ENCODE results near the gene THSD4. TPM values are rescaled to one million over a fixed set of nuclear protein-coding genes. Genes with fewer than 3 reads are reported as not detected.

The THSD4 gene
- polyA plus RNA-seq (ENCODE audit: insufficient read length in 12 of 12) = 10 to 100 TPM in 11 of 12 donors, not detected in 1; 18.2 to 45.9 (median 26.2) TPM
- long read RNA-seq, donor 1, full-length matches to known transcripts = 1 of 1 reads
- long read RNA-seq, donor 1, partial matches to known transcripts = 0 of 1 reads
- long read RNA-seq, donor 1, other reads (novel, unspliced or antisense) = 0 of 1 reads
- long read RNA-seq, donor 2, partial matches to known transcripts = 9 of 10 reads
- long read RNA-seq, donor 2, other reads (novel, unspliced or antisense) = 0 of 10 reads
- long read RNA-seq, donor 3, partial matches to known transcripts = 9 of 11 reads
- long read RNA-seq, donor 3, other reads (novel, unspliced or antisense) = 0 of 11 reads
- long read RNA-seq, donor 4 = 0 reads
- long read RNA-seq, donor 5, partial matches to known transcripts = 17 of 17 reads
- long read RNA-seq, donor 5, other reads (novel, unspliced or antisense) = 0 of 17 reads
- long read RNA-seq, donor 6 = 0 reads
- long read RNA-seq, donor 7 = 0 reads
- long read RNA-seq, donor 8, partial matches to known transcripts = 73 of 73 reads
- long read RNA-seq, donor 8, other reads (novel, unspliced or antisense) = 0 of 73 reads
- long read RNA-seq, donor 9, partial matches to known transcripts = 27 of 27 reads
- long read RNA-seq, donor 9, other reads (novel, unspliced or antisense) = 0 of 27 reads
- long read RNA-seq, donor 10, partial matches to known transcripts = 0 of 2 reads
- long read RNA-seq, donor 10, other reads (novel, unspliced or antisense) = 0 of 2 reads
- long read RNA-seq, donor 11 = 0 reads

DNA sequence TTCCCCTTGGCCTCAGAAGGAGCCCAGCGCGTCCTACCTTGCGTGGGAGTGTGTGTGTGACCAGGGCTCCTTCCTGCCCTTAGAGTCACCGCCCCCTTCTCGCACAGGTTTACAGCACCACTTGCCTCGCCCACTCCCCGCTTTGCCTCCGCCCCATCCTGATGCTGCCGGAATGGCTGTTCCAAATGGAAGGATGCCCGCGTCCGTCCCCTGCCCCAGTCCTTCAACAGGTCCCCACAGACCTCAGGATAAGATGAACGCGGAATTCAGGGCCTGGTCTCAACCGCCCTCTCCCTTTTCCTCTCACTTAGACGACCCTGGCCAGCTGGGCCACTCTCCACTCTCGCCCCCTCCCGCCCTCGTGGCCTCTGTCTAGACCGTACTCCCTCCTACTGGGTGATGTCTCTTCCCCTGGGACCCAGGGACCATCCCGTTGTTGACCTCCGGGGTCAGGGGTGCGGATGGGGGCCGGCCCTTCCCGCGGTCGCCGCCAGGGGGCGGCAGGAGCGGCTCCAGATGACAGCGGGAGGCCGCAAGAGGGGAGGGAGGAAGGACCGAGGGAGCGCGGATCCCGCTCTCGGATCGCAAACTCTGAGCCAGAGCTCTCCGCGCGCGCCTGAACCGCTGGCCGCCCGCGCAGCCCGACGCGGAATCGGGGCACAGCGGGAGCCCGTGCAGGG is at the start of gene THSD4:
Gene THSD4, plus strand, starts transcription at position 585 of the 680 bp plus-strand sequence.
- peak; percentile 82 for DNase-seq

DNA sequence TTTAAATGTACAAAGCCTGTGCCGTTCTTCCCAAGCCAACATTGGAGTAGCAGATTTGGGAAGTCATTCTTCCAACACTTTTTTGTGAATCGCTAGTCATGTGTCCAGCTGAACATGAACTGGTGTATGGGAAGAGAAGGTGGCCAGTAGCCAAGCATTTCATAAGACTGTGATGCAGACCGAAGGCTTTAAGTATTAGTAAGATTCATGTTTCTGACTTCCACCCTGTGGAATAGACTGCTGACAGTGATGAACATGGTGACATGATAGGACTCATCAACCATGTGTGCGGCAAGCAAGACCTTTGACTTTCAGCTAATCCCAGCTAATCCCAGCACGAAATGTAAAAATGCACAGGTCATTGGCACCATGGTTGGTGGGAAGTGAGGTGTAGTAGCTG is 48.3 kb upstream of the THSD4 start:
- no peak for DNase-seq

DNA sequence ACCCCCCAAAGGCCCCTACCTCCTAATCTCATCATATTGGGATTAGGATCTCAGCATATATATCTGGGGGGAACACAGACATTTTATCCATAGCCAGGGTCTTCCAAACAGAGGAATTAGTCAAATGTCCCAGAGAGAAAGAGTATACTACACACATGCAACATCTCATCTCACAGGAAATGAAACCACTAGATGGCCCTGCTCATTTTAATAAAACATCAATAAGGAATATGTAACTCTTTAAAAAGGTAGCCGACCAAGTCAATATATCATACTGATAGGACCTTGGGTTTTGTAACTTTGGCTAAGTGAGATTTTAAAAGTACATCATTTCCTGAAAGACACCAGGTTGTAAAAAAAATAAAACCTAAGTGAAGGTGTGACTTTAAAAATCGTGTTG is 45.6 kb upstream of the THSD4 start:
- no peak for DNase-seq

DNA sequence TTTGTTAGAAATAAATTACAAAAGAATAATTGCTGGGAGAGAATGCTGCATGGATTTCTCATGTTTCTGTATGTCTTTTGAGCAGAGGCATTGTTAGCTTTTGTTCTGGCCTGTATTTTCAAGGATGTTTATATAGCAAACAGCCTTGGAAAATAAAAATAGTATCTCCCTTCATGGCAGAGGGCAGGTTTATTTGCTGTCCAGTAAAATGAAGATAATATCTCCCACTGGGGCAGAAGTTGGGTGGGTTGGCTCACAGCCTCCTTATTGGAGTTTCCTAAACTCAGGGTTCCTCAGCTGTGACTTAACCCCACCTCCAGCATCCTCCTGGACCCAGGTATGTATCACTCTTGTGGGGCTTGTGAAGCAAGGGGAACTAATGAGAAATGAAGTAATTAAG is 43.7 kb upstream of the THSD4 start:
- no peak for DNase-seq

DNA sequence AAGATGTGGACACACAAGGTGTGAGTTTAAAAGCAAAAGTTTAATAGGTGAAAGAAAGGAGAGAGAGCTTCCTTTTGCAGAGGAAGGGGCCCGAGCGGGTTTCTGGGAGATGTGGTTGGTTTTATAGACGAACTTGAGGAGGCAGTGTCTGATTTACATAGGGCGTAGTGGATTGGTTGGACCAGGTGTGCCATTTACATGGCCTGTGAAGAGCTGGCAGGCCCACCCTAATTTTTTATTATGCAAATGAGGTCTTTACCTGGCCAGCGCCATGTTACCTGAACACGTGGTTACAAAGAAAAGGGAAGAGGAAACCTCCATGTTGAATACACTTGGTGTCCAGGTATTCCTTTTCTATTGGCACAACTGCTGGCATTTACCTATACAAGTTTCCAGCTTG is 42.8 kb upstream of the THSD4 start:
- DNase-seq = no peak

DNA sequence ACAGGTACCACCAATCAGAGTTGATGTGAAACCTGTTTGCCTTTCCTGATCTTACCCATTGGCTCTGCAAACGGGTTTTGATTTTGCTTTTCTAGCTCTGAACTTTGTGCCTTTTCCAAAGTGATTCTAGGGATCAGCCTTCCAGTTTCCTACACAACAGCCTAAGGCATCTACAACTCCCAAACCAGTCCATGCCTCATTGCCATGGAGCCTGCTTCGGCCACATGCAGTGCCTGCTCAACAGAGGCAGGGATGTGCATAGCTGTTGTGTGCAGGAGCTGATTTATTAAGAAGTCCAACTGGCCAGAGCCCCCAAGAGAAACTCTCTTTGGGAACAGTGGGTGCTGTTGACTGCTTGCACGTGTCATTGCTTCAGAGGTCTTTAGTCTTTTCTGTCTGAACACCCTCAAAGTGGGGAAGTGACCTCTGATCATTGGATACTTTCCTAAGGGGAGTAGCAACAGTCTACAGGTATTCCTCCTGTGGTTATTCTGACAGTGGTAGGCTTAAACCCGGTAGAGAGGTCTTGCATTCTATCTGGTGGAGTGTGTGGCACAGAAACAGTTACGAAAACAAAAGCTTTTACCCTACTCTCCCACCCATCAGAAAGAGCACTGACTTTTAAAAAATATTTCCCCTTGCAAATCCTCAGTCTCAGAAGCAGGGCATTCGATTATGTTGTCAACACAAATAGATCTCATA is 36.6 kb upstream of the THSD4 start:
- DNase-seq = no peak

DNA sequence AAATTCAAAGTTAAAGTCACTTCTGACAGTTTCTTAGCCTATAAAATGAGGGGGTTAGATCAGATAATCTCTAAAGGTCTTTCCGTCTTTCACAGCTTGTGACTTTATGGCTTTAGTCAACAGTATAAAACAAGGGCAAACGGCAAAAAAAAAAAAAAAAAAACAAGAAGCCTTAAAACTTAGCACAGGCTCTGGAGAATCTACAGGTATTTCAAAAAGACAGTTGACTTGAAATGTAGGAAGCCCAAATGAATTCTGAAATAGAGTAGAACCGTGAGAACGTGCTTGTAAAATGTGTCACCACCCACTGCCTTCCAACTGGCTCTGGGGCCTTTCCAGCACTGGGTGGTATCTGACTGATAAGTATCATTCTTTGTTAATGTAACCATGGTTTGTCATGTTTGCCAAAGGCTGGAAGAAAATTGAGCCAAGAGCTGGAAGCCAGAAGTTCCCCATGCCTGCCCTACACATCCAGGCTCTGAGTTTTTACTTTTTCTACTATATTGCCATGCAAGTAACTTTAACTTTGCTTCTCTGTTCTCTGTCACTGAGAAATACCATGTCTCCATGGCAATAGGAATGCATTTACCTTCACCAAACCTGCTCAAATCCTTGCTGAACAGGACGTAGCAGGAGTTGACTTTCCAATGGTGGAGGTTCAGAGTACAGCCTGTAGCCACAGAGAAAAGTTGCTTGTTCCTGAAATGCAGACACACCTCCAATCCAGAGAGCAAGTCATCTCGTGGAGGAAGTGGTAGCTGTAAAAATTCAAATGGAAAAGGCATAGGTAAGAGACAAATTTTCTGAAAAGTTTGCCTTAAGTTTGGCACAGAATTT is 35.8 kb upstream of the THSD4 start:
- no peak for DNase-seq

DNA sequence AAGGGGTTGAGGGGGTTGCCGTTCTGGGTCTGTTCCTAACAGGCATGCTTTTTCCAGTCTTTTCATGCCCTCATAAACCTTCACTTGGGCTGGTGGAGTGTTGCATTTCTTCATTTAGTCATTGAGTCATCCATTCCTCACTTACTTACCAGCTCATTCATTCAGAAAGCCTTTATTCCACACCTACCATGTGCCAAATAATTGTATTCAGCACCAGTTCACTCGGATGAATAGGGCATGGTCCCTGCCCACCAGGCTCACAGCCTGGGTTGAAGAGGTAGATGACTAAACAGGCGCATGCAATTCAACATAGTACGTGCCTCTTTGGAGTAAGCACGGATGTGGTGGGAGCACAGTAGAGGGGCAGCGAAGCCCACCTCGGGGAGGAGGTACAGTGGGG is 35.1 kb upstream of the THSD4 start:
- DNase-seq = no peak

DNA sequence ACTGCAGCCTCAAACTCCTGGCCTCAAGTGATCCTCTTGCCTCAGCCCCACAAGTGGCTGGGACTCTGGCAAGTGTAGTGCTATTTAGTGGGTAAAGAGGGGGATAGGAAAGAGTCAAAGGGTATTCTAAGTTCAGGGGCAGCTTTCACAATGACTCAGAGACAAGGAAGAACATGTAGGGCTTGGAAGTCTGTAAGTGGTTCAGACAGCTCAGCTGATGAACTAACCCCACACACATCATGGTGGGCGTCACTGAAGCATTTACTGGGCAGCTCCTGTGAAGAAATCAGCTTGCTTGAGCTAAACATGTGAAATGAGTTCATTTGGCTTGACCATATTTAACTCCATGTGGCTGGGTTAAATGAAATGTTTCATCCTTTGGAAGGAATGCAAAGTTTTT is 34.6 kb upstream of the THSD4 start:
- no peak for DNase-seq

DNA sequence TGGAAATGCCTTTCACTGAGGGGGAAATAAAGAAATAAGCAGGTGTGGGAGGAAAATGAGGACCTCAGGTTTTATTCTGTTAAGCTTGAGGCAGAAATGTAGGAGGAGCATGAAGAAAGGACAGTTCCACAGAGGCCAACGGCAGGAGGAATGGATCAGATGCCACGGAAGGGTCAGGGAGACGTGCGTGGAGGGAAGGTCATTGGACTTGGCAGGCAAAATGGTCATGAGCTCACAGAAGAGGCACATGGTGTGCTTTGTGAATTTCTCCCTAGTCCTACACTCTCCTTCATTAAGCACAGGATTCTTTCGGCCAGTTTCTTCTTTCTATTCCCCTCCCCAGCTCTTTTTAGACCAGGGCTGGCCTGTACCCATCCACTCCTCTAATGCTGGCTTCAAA is 32.5 kb upstream of the THSD4 start:
- DNase-seq = no peak

DNA sequence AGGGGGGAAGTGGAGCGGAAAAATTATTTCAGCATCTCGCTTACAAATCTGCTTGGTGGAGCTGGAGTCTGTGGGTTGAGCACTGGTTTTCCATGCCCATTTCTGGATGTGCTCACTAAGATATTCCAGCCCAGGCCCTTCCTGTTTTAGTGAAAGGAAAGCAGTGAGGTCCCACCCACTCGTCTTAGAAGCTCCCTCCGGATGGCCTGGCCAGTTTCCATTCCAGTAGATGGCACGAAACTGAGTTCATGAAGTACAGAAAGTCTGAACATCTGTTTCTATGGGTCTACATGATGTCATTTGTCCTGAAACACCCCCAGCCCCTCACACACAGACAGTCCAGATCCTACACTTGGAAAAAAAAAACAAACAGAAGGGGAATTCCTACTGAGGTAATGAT is 31.9 kb upstream of the THSD4 start:
- DNase-seq = peak; percentile 31

DNA sequence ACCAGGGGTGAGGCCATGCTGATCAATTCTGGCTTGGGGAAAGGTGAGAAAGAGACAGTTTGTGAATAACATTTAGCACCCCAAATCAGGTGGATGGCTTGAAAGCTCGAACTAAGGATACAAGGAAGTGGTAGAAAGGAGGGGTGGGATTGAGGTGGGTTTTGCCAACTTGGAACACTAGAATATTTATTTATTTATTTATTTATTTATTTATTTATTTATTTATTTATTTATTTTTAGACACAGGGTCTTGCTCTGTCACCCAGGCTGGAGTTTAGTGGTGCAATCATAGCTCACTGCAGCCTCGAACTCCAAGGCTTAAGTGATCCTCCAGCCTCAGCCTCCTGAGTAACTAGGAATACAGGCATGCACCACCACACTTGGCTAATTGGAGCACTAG is 31.0 kb upstream of the THSD4 start:
- DNase-seq = no peak

DNA sequence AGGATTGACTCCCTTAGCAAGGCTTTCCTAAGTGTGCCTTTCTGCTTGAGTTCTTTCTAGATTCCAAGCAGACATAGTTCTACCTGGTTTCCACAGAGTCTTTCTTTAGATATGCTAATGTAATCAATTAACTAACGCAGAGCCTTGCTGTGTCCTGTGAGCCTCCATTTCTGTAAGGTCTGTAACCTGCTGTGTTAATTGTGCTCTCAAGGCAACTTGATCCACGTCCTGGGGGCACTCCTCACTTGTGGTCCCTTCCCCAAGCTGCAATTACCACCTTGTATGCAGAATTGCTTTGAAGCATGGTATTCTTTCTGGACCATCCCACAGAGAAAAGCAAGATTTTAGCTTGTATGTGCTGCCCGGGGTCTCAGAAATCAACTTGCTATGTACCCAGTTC is 29.5 kb upstream of the THSD4 start:
- no peak for DNase-seq

DNA sequence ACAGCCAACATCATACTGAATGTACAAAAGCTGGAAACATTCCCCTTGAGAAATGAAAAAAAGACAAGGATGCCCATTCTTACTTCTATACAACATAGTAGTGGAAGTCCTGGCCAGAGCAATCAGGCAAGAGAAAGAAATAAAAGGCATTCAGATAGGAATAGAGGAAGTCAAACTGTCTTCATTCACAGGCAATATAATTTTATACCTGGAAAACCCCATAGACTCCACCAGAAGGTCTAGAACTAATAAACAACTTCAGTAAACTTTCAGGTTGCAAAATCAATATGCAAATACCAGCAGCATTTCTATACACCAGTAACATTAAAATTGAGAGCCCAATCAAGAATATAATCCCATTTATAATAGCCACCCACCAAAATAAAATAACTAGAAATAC is 27.1 kb upstream of the THSD4 start:
- no peak for DNase-seq

DNA sequence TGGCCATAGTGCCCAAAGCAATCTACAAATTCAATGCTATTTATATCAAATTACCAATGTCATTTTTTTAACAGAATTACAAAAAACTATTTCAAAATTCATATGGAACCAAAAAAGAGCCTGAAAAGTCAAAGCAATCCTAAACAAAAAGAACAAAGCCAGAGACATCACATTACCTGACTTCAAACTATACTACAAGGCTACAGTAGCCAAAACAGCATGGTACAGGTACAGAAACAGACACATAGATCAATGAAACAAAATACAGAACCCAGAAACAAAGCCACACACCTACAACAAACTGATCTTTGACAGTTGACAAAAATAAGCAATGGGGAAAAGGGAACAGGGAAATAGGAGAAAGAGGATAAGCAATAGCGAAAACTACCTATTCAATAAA is 26.6 kb upstream of the THSD4 start:
- DNase-seq = no peak

DNA sequence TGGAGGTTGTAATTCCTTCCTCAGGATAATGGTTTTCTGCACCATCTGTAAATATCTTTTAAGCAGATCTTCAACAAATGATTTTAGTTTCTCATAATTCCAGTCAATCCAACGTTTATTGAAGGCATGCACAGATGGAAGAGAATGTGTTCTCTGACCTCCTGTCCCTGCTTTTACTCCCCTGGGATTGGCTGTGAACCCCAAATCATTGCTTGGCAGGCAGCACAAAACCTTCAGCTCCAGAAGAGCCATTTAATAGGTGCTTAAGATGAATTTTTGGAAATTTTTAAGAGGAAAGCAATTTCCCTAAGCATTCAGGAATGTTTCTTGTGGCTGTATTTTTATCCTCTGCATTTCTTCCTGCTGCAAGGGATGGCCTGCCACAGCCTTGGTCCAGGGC is 25.5 kb upstream of the THSD4 start:
- no peak for DNase-seq

DNA sequence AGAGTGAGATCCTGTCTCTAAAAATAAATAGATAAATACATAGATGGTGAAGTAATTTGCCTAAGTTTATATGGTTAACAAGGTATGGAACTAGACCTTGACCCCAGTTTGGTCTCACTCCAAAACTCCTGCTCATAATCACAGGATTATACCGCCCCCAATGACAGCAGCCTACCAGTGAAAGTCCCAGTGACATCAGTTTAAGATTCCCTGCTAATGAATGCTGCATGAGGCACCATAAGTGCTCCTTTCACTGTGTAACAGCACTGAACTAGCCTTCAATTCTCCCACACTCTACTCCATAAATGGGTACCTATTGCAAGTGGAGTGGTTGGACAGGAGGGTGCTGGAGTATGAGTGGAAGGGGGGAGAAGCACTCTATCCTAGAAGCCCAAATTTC is 23.7 kb upstream of the THSD4 start:
- no peak for DNase-seq

DNA sequence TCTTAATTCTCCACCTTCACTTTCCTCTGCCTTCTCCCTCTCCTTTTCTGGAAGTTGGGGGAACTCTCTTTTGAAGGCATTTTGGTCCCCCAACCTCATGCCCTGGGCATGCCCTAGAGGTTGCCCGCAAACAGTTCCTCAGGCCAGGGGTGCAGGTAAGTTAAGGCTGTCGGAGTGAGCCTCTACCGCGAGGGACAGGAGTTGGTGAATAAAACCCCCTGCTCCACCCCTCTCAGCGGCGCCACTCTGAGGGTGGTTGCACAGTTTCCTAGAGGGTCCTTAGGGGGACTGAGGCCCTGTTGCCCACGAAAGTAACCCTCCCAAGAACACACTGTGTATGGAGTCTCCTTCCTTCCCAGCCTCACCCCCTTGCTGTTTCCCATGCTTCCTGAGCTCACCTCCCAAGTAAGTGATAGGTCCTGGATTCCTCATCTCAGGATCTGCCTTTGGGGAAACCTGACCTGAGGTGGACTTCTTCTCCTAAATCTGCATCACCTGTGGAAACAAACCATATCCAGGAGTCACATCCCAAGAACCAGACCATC is 23.1 kb upstream of the THSD4 start:
- DNase-seq = no peak

DNA sequence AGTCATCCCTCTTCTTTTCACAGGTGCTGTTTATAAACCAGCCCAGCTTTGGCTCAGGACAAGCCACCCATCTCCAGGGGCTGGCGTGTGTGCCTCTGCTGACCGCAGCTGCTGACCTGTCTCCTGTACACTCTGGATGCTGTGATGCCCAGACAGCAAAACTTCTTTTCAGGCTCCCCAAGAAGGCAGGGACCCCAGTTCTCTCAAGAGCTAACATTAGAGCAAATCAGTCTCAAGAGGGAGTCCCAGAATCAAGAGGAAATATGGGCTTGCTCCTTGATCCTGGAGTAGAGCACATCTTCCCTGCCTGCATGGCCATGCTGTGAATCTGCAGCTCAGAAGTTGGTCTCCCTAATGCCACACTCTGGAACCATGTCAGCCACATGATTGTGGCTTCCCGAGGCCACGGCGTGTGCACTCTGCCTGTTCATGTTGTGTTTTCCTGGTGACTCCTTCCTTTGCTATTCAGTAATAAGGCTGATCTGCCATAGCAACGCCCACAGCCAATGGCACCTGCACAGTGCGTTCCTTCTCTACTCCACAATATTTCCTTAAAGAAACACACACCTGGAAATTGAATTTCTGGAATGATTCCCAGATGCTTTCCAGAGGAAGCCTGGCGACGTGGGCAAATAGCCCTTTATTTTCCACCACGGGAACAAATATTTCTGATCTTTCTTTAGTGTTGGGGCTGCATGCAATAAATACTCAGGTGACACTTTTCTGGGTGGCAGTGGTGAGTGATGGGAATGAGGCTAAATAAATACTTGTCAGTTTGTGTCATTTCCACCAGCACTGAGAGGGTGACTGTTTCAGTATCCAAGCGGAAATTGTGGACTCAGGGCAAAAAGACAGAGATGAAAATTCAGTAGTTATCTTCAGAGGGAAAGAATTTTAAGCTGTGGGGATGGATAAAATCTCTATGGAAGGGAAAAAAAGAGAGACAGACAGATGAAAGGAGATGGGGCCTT is 21.9 kb upstream of the THSD4 start:
- no peak for DNase-seq

DNA sequence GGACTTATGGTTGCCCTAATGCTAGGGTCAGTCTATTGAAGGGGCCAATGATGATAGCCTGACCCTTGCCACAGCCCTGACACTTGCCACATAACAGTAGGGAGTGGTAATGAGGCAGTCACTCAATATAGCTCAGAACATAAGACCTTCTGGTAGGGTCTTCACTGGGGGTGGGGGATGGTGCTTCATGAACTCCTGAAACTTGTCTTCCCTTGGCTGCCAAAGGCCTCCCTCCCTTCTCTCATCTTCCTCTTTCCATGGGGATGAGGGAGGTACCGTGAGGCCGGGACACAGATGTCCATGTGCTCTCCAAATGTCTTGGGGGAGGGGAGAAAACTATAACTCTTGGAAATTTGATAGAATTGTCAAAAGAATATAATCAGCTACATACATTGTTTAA is 21.1 kb upstream of the THSD4 start:
- no peak for DNase-seq
